Measurements from ENCODE around the gene VPS52. TPM values are rescaled to one million over a fixed set of nuclear protein-coding genes. Genes with fewer than 3 reads are reported as not detected.

The VPS52 gene
- total and polyA plus RNA-seq, 9 of the 15 experiments (the other 6 are each of a cell fraction or from before 2014, with no cell fraction given): 24.4 to 103 (median 40.2) TPM

GRCh38 chr6:33299237-33299944 is 27.7 kb upstream of the VPS52 start (continued):
- TF ChIP-seq, protein P1, sequence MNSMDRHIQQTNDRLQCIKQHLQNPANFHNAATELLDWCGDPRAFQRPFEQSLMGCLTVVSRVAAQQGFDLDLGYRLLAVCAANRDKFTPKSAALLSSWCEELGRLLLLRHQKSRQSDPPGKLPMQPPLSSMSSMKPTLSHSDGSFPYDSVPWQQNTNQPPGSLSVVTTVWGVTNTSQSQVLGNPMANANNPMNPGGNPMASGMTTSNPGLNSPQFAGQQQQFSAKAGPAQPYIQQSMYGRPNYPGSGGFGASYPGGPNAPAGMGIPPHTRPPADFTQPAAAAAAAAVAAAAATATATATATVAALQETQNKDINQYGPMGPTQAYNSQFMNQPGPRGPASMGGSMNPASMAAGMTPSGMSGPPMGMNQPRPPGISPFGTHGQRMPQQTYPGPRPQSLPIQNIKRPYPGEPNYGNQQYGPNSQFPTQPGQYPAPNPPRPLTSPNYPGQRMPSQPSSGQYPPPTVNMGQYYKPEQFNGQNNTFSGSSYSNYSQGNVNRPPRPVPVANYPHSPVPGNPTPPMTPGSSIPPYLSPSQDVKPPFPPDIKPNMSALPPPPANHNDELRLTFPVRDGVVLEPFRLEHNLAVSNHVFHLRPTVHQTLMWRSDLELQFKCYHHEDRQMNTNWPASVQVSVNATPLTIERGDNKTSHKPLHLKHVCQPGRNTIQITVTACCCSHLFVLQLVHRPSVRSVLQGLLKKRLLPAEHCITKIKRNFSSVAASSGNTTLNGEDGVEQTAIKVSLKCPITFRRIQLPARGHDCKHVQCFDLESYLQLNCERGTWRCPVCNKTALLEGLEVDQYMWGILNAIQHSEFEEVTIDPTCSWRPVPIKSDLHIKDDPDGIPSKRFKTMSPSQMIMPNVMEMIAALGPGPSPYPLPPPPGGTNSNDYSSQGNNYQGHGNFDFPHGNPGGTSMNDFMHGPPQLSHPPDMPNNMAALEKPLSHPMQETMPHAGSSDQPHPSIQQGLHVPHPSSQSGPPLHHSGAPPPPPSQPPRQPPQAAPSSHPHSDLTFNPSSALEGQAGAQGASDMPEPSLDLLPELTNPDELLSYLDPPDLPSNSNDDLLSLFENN (IDR thresholded peaks at IDR 0.05; ENCODE audit: low read depth in 2 of 2, low read length in 2 of 2): no peak; a peak in 1 of 4 replicates
- TF ChIP-seq FOXJ2 (tag; IDR thresholded peaks at IDR 0.05) (peak; percentile 89; the same call in 1 of the 2 replicates), ERF (CRISPR knock-in tag; IDR thresholded peaks at IDR 0.05) (0 out of 2 replicates have a peak, but pooled peaks have one; percentile 37), PPARD (CRISPR knock-in tag; IDR thresholded peaks at IDR 0.05) (no peak), FOXK2 (conservative IDR thresholded peaks at IDR 0.05 in 1 of 2, IDR thresholded peaks at IDR 0.05 in 1 of 2; ENCODE audit: low read depth in 2 of 2) (peak; percentile 91 to 92), GABPB1 (CRISPR knock-in tag; IDR thresholded peaks at IDR 0.05) (peak; percentile 91), LCOR (CRISPR knock-in tag; IDR thresholded peaks at IDR 0.05) (no peak; the same call in 1 of the 2 replicates), ELF4 (CRISPR knock-in tag; IDR thresholded peaks at IDR 0.05) (no peak; the same call in 1 of the 2 replicates), ZNF354B (CRISPR knock-in tag; IDR thresholded peaks at IDR 0.05) (no peak), PHTF2 (CRISPR knock-in tag; IDR thresholded peaks at IDR 0.05) (peak; percentile 53; the same call in 1 of the 2 replicates), ZNF518B (CRISPR knock-in tag; IDR thresholded peaks at IDR 0.05) (no peak), ELF1 (tag; IDR thresholded peaks at IDR 0.05) (peak; percentile 90), KLF6 (CRISPR knock-in tag; IDR thresholded peaks at IDR 0.05; ENCODE audit: borderline replicate concordance) (peak; percentile 39; the same call in 1 of the 2 replicates), SMC3 (conservative IDR thresholded peaks at IDR 0.05; ENCODE audit: insufficient read depth, low read depth, low read length) (peak; percentile 70), ELK3 (CRISPR knock-in tag; IDR thresholded peaks at IDR 0.05) (no peak), CGGBP1 (CRISPR knock-in tag; IDR thresholded peaks at IDR 0.05) (no peak), ZNF780A (CRISPR knock-in tag; IDR thresholded peaks at IDR 0.05) (peak; percentile 78; the same call in 1 of the 2 replicates), MTA2 (IDR thresholded peaks at IDR 0.05; ENCODE audit: low read depth) (peak; percentile 7)
- TF ChIP-seq, protein P2, sequence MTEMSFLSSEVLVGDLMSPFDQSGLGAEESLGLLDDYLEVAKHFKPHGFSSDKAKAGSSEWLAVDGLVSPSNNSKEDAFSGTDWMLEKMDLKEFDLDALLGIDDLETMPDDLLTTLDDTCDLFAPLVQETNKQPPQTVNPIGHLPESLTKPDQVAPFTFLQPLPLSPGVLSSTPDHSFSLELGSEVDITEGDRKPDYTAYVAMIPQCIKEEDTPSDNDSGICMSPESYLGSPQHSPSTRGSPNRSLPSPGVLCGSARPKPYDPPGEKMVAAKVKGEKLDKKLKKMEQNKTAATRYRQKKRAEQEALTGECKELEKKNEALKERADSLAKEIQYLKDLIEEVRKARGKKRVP (CRISPR knock-in tag; IDR thresholded peaks at IDR 0.05): peak; percentile 26; the same call in 1 of the 2 replicates
